HS-27A (cell line): ENCODE results near the gene TBCB.
"Not testable (repeated sequence)": the region's sequence is repeated elsewhere in the genome, so short reads cannot be mapped to it uniquely, and the experiment has no call there.

Source experiments
- DNase-seq: peaks from one replicate; pipeline ENCODE4 v3.0.0-alpha.2; 2012; ENCODE audit warnings: low read depth, missing footprints

The TBCB gene, protein sequence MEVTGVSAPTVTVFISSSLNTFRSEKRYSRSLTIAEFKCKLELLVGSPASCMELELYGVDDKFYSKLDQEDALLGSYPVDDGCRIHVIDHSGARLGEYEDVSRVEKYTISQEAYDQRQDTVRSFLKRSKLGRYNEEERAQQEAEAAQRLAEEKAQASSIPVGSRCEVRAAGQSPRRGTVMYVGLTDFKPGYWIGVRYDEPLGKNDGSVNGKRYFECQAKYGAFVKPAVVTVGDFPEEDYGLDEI

DNA sequence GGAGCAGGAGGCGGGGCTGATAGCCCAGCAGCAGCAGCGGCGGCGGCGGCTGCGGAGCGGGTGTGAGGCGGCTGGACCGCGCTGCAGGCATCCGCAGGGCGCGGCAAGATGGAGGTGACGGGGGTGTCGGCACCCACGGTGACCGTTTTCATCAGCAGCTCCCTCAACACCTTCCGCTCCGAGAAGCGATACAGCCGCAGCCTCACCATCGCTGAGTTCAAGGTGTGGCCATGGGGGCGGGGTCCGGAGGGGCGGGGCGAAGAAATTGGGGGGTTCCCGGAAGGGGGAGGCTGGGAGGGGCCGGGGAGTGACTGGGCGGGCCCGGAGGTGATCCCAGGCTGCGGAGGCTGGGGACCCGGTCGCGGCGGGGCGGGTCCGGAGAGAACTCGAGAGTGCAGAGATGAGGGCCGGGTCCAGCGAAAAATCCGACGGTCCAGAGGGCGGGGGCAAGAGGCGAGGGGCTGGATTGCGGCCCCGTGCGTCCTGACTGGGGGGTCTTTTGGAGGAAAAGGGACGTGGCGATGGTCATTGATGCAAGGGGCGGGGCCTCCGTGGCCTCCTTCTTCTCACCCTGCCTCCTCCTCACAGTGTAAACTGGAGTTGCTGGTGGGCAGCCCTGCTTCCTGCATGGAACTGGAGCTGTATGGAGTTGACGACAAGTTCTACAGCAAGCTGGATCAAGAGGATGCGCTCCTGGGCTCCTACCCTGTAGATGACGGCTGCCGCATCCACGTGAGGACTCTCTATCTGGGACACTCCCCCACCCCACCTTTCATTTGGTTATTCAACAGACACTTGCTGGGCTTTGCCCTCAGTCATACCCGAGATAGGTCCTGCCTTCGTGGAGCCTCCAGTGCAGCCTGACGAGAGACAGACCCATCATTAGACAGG lies at the start of gene TBCB:
TSS of gene TBCB (plus strand) at position 16 of the 891 bp plus-strand sequence. CDS start at position 109, 93 bp downstream.
- DNase-seq = no peak

DNA sequence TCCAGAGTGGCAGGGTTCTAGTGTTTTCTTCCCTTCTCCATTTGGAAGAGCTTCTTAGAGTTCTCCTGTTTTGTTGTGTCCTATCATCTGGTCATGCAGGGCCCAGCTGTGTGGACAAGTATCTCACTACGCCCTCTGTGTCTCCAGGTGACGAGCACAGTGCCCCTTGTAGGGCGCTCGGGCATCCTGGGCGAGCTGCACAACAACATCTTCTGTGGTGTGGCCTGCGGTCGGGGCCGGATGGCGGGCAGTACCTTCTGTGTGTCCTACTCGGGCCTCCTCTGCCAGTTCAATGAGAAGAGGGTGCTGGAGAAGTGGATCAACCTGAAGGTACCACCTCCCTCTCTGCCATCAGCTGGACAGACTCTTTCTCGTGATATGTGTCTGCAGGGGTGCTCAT lies 47.6 kb upstream of the TBCB start:
- DNase-seq = no peak

DNA sequence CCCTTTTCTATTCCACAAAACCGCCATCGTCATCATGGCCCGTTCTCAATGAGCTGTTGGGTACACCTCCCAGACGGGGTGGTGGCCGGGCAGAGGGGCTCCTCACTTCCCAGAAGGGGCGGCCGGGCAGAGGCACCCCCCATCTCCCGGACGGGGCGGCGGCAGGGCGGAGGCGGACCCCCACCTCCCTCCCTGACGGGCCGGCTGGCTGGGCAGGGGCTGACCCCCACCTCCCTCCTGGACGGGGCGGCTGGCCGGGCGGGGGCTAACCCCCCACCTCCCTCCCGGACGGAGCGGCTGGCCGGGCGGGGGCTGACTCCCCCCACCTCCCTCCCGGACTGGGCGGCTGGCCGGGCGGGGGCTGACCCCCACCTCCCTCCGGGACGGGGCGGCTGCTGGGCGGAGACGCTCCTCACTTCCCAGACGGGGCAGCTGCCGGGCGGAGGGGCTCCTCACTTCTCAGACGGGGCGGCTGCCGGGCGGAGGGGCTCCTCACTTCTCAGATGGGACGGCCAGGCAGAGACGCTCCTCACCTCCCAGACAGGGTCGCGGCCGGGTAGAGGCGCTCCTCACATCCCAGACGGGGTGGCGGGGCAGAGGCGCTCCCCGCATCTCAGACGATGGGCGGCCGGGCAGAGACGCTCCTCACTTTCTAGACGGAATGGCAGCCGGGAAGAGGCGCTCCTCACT lies 46.3 kb upstream of the TBCB start:
- not testable (repeated sequence) for DNase-seq

DNA sequence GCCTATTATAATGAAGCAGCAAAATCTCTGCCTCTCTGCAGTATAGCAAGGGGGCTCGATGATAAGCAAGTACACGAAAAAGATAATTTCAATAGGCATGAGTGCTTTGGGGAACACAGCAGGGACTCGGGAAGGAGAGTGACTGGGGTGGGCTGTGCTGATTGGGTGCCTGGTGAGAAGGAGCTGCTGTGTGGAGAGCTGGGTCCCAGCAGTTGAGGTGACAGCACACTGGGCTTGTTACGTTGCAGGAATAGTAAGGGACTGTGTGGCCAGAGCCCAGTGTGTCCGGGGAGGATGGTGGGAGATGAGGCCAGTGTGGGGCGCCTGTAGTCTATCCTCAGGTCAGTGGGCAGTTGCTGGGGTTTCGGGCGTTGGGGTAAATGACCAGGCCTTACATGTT lies 43.2 kb upstream of the TBCB start:
- DNase-seq = no peak

DNA sequence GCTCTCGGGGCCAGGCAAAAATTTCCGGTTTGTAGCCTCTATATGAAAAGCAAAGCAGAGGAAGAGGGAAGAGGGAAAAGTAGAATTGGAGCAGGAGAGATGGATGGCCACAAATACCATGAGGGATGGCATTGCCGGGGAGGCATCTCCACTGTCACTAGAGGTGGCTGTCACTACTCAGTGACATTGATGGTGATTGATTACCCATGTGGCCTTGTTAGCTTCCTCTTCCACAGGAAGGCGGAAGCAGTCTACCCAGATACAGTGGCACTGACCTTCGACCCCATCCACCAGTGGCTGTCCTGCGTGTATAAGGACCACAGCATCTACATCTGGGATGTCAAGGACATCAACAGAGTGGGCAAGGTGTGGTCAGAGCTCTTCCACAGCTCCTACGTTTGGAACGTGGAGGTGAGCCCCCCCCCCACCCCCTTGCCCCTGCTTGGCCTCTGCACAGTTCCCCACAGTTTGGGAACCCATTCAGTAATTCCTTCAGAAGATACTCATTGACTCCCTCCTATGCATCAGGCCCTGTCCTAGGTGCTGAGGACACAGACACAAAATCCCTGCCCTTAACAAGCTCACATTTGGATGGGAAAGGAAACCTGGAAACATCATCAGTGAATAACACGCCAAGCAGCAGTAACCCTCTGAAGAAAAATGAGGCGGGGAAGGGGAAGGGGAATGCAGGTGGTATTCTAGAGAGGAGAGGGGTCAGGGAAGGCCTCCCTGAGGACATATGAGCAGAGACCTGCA lies 42.0 kb upstream of the TBCB start:
- no peak for DNase-seq

DNA sequence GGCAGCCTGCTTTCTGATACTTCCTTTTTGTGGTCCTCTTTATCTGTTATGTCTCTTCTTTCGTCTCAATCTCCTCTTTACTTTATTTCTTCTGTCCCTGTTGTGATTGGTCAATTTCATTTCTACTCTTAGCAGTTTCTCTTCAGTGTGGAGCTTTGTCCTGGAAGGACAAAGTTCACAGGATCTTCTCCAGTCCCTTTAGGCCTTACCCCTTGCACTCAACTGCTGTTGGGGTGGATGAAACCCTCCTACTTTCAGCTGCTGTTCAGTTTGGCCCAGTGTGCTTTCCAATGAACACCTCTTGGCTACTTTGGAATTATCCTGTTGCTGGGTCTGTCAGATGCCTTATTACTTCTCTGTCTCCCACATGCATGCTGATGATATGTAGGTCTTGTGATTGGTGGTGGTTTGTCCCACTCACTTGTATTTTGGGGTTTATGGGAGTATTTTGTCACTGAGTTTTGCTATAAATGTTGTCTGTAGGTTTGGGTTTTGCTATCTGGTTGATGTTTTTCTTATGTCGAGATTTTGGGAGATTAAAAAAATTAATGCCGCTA lies 35.8 kb upstream of the TBCB start:
- no peak for DNase-seq

DNA sequence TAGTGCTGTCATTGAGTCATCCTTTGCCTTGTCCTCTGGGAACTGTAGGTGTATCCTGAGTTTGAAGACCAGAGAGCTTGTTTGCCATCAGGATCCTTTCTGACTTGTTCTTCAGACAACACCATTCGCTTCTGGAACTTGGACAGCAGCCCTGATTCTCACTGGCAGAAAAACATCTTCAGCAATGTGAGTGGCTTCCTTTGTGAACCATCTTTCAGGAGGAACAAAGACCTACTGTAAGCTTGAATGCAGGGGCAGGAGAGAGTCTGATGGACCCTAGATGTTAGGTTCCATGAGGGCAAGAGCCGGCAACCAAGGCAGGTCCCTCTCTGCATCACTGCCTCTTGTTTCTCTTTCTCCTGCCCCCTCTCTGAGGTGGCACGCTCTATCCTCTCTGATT lies 33.9 kb upstream of the TBCB start:
- no peak for DNase-seq

DNA sequence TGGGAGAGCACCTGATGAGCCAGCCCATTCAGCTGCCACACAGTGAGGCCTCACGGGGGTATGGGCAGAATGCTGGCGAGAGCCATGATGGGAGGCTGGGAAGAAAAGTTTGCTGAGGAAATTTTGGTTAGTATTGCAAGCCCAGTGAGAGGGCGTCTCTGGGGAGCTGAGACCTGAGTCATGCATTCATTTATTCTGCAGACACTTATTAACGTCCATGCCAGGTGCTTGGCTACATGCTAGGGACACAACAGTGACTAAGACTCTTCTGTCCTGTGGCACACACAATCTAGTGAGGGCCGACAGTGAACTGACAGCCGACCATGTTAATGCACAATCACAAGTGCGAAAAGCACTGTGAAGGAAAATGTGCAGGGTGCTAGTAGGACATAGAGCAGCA lies 33.4 kb upstream of the TBCB start:
- DNase-seq = no peak

DNA sequence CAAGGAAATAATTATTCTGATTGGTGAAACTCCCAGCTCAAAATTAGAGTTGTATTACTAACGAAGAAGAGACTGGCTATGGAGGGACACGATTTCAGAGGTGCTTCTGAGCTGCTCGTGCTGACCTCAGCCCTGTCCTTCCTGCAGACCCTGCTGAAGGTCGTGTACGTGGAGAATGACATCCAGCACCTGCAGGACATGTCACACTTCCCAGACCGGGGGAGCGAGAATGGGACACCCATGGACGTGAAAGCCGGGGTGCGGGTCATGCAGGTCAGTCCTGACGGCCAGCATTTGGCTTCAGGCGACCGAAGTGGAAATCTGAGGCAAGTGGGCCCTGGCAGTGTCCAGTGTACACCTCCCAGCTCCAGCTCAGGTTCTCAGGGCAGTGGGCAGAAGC lies 32.4 kb upstream of the TBCB start:
- DNase-seq = no peak

DNA sequence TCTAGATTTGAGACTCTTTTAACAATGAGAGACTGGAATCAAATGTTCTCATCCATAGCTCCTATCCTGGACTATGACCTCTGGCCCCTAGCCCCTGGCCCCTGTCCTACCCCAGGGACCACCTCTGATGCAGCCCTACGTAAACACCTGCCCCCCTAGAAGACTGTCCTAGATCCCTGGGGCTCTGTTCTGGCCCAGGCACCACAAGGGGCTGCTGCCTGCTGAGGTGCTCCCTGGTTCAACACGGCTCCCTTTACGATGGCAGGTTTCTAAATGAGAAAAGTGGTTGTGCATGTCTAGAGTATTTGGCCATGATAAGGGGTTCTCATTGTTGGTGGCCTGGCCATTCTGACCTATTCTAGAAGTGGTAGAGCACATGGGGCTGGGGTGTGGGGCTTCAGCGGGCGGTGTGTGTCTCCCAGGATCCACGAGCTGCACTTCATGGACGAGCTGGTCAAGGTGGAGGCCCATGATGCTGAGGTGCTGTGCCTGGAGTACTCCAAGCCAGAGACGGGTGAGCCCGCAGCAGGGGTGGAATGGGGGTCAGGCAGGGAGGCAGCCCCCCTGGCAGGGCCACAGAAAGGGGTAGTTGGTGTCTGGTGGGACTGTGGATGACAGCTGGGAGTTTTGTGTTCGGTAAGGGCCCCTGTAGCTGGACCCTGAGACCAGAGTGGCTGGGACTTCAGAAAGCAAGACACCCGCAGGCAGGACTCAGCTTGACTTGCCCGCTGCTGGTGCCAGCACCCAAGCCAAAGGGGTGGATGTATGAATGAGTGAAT lies 30.8 kb upstream of the TBCB start:
- DNase-seq = no peak

DNA sequence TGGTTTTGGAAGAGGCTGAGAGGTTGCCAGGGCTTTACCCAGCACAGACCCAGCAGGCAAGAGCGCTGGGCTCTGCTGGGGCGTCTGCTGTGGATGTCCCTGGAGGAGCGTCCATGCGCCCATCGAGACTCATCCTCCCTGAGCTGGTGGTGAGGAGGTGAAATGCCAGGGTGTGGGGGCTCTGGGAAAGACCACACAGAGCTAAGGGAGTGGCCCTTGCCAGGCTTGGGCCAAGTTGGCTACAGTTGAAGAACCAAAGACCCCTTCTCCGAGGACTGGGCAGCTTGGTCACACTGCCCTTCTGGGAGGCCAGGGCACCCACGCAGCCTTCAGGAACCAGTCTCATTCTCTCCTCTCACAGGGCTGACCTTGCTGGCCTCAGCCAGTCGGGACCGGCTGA lies 28.9 kb upstream of the TBCB start:
- no peak for DNase-seq

DNA sequence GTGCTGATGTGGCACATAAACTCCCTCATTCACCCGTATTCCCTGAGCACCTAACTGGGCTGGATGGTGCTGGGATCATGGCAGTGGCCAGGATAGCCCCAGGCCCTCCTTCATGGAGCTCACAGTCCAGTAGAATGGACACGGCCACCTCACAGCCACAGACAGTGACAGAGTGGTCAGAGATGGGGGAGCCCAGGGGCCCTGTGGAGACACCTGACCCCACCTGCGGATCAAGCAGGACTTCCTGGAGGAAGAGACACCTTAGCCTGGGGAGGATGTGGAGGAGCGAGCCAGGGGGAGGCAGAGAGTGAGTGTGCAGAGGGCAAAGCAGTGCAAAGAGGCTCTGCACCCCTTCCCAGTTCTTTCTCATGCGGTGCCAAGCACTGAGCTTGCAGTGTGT lies 25.4 kb upstream of the TBCB start:
- DNase-seq = no peak

DNA sequence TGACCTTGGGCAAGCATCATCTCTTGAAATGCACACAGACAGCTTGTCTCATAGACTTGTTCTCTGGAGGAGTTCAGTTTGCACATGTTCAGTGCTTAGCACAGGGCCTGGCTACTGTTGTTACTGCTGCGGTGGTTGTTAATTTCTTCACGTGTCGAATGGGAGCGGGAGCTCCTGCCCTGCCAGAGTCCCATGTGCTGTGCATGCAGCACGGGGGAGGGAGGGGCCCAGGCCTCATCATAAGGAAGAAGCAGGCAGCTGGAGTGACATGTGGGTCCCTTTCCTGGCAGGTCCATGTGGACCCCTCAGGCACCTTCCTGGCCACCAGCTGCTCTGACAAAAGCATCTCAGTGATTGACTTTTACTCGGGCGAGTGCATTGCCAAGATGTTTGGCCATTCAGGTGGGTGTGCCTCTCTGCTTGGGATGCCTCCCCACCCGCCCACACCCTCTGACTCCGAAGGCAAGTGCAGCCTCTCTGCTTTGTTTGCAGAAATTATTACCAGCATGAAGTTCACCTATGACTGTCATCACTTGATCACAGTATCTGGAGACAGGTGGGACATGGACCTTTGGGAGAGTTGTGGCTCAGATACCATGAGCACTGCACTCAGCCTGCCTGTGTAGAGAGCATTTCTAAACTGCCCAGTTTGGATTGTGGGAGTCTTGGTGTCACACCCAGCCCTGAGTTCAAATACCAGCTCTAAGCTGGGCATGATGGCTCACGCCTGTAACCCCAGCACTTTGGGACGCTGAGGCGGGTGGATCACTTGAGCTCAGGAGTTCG lies 24.2 kb upstream of the TBCB start:
- DNase-seq = no peak

DNA sequence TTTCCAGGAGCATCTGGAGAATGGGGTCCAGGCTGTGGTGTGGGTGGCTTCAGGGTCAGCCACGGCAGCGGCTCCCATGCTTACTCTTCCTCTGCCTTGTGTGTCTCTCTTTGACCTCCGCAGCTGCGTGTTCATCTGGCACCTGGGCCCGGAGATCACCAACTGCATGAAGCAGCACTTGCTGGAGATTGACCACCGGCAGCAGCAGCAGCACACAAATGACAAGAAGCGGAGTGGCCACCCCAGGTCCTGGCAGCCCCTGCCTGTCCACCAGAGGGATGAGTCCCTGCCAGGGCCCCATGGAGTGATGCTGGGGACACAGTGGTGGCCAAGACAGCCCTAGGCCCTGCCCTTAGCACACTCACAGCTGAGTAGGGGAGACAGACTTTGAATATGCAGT lies 22.7 kb upstream of the TBCB start:
- DNase-seq = no peak

DNA sequence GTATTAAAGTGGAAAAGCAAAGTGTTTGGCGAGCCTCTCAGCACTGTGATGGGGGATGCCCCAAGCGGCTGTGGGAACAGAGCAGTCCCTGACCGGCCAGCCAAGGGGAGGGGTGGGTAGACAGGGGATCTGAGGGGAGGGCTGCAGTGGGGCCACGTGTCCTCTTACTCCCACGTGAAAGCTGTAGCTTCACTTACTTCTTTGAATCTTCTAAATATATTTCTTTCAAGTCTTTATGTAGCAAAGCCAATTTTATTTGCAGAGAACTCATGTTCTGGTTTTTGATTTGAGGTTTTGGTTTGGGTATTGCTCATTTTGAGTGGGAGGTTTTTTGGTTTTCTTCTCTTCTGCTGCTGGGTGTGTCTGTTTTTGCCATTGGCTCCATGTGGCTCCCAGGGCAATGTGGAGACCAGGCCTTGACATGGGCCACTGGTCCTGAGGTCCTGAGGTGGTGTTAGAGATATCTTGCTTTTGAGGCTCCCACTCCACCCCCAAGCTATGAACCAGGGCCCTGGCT lies 22.1 kb upstream of the TBCB start:
- no peak for DNase-seq

DNA sequence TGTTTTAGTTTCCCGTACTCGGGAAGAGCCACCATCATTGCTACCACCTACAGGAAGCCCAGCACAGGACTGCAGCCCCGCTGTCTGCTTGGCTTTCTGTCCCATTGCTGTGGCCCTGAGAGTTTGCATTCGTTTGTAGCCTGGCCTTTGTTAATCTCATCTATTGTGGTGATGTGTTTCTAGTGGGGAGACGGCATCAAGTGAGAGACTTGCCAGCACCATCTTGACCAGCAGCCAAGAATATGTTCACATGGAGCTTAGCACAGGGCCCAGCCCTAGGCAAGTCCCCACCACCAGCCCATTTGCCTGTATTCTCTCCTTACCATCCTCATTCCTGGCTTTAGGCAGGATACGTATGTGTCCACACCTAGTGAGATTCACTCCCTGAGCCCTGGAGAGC lies 21.6 kb upstream of the TBCB start:
- no peak for DNase-seq

DNA sequence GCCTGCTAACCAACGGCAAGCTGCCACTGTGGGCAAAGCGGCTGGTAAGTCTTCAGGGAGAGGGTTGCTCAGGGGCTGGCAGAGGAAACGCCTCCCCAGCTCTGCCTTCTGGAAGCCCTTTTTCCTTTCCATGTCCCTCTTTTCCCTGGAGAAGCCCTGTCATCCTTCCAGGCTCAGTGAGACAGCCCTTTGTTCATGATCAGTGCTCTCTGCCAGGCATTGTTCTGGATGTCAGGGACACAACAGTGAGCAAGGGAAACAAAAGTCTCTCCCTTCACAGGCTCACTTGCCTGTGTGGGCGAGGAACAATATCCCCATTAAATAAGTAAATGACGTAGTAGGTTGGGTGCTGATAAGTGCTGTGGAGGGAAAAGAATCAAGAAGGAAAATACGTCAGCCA lies 18.2 kb upstream of the TBCB start:
- no peak for DNase-seq

DNA sequence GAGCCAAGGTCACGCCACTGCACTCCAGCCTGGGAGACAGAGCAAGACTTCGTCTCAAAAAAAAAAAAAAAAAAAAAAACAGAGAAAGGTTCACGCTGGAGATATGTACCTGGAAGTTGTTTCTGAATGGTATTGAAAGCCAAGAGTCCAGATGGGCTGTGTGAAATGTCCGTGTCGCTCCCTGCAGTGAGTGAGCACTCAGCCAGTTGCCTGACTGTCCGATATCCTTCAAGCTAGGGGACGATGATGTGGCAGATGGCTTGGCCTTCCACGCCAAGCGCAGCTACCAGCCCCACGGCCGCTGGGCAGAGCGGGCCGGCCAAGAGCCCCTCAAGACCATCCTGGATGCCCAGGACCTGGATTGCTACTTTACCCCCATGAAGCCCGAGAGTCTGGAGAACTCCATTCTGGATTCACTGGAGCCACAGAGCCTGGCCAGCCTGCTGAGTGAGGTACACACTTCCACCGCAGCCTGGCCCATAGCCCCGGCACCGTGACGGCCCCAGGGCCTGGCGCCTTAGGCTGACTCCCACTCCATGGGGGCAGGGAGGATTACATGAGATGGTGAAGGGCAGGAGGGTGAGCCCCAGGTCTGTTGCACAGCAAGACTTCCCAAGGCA lies 16.0 kb upstream of the TBCB start:
- no peak for DNase-seq

DNA sequence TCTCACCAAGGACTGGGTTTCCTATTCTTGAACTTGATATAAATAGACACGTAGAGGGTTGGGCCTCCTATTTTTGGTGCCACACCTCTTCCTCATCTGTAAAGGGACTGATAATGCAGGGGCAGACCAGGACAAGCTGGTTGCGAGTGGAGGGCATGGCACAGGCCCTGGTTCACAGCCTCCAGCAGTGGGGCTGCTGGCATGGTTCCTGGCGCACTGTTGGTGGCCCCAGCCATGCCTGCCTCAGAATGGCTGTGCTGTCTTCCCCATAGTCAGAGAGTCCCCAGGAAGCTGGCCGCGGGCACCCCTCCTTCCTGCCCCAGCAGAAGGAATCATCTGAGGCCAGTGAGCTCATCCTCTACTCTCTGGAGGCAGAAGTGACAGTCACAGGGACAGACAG lies 14.8 kb upstream of the TBCB start:
- no peak for DNase-seq
